Panc1 (cell line): ENCODE measurements around the gene SCART1.

Experiments used
- CTCF ChIP-seq: fragments of 450-650 bp; IDR thresholded peaks from 2 replicates; pipeline ENCODE4 v1.5.1; 2017; ENCODE audit warnings: mild to moderate bottlenecking
- POLR2AphosphoS5 ChIP-seq: IDR thresholded peaks from 2 replicates; pipeline ENCODE4 v1.6.1; 2012; ENCODE audit warnings: mild to moderate bottlenecking, low read depth, low read length, moderate library complexity

- TF ChIP-seq CTCF (no peak), POLR2AphosphoS5 (0 out of 2 replicates have a peak, but pooled peaks have one; percentile 15)
Measured at GRCh38 chr10:133422223-133422806, 31.4 kb upstream of the SCART1 start.
